ENCODE data around the gene TRAF3IP1.
"Not testable (repeated sequence)": the region's sequence is repeated elsewhere in the genome, so short reads cannot be mapped to it uniquely, and the experiment has no call there.

Gene TRAF3IP1

GRCh38 chr2:238382381-238382781, 62.1 kb downstream of the TRAF3IP1 start:
- DNase-seq, result no peak

DNA sequence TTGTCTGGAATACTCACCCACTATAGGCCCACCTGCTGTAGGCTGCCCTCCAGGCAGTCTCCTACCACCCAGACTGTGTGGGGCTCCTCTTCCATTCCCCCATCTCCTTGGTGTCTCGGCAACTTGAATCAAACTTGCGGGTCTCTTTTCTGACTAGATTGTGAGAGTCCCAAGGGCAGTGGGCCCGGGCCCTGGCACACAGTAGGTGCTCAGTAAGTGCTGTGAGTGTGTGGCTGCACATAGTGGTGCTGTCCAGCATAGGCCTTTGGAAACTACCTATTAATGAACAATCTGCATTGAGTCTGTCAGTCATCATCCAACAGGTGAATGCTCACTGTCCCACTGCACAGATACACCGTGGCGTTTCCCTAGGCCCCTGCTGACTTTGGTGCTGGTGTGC, 62.8 kb downstream of the TRAF3IP1 start:
- no peak for DNase-seq

- no peak for DNase-seq
Observed at GRCh38 chr2:238383743-238384380, 63.5 kb downstream of the TRAF3IP1 start.

DNA sequence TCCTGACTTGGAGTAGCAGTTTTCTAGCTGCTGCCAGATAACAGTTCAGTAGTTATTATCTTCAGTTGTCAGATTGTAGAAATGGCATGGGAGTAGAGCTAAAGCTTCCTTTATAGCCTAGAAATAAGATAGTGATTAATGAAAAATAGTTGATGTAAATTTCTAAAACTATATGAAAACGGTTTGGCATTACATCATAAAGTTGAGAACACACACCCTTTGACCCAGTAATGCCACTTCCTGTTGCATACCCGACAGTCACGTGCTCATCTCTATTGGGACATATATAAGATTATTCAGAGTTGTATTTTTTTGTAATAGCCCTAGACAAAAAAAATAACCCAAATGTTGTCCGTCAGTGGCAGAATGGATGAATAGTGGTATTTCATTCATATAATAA, 67.0 kb downstream of the TRAF3IP1 start:
- no peak for DNase-seq

DNA sequence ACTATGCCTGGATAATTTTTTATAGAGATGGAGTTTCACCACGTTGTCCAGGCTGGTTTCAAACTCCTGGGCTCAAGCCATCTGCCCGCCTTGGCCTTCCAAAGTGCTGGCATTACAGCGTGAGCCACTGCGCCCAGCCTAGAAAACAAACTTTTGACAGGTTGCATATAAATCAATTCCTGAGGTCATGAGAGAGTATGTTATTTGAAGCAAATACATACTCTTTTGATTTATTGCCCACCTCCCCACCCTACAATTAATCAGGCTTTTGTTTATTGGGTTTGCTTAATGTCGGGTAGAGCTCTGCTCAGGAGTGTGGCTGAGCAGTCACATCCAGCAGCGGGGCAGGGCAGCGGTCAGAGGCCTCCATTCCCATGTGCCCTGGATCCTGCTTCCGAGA, 68.5 kb downstream of the TRAF3IP1 start:
- no peak for DNase-seq

- DNase-seq, result no peak
Observed at GRCh38 chr2:238389988-238390589, 69.8 kb downstream of the TRAF3IP1 start.

GRCh38 chr2:238391042-238391689, 70.8 kb downstream of the TRAF3IP1 start:
- DNase-seq, result no peak

DNA sequence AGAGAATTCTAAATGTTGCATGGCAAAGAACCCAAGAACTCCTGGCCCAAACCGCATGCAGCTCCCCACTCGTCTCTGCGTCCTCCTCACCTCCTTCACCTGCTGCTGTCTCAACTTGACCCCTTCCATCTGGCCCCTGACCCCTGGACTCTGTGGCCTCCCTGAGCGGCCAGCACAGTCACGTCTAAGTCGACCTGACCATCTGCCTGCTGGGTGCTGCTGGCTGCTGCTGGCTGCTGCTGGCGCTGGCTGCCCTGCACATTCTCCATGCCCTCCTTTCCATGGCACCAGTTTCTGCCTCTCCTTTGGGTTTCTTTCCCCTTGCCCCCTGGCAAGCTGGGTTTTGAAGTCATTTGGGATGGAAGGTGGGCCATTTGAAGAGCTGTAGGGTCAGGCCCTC, 76.3 kb downstream of the TRAF3IP1 start:
- no peak for DNase-seq

DNA sequence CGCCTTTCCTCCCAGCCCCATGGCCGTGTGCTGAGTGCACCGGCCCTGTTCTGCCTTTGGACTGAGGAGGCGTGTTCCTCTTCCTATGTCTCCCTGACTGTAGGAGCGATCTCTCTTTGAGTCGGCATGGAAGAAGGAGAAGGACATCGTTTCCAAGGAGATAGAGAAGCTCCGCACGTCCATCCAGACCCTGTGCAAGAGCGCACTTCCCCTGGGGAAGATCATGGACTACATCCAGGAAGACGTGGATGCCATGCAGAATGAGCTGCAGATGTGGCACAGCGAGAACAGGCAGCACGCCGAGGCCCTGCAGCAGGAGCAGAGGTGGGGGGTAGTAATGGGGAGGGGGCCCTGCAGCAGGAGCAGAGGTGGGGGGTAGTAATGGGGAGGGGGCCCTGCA, 77.0 kb downstream of the TRAF3IP1 start:
- no peak for DNase-seq

GRCh38 chr2:238398577-238398976, 78.3 kb downstream of the TRAF3IP1 start:
- DNase-seq, result no peak

GRCh38 chr2:238399094-238399493, 78.8 kb downstream of the TRAF3IP1 start:
- DNase-seq, result no peak

GRCh38 chr2:238401551-238401950, 81.2 kb downstream of the TRAF3IP1 start:
- DNase-seq, result no peak

GRCh38 chr2:238403632-238404405, 83.5 kb downstream of the TRAF3IP1 start:
- DNase-seq, result no peak

DNA sequence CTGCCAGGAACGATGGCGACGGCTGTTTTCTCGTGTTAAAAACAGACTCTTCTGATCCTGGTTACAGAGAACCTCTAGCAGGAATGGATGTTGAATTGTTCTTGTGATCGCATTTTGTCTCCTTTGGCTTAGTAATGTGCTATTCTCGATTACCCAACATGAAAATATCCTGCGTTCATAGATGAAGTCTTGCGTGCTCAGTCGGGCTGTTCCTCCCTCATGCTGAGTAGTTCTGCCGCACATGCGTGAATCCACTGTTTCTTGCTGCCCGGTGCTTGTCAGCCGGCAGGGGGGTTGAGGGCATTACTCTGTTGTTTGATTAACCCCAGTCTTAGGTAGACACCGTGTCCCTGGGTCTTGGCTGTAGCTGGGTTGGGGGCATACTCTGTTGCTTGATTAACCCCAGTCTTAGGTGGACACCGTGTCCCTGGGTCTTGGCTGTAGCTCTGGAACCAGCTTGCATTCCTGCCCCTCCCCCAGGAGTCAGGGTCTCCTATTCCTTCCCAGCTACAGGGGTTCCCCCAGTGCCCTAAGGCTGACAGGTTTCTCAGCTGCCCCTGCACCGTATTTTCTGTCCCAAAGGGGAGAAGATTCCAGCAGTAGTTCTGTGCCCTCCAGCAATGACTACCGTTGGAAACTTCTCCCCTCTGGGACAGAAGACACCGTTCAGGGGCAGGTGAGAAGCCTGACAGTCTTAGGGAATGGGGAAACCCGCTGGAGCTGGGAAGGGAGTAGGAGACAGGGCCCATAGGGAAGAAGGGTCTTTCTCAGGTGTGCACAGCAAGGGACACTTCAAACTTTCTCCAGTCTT, 84.3 kb downstream of the TRAF3IP1 start:
- DNase-seq, result no peak

GRCh38 chr2:238405217-238405555, 84.9 kb downstream of the TRAF3IP1 start:
- not testable (repeated sequence) for DNase-seq

DNA sequence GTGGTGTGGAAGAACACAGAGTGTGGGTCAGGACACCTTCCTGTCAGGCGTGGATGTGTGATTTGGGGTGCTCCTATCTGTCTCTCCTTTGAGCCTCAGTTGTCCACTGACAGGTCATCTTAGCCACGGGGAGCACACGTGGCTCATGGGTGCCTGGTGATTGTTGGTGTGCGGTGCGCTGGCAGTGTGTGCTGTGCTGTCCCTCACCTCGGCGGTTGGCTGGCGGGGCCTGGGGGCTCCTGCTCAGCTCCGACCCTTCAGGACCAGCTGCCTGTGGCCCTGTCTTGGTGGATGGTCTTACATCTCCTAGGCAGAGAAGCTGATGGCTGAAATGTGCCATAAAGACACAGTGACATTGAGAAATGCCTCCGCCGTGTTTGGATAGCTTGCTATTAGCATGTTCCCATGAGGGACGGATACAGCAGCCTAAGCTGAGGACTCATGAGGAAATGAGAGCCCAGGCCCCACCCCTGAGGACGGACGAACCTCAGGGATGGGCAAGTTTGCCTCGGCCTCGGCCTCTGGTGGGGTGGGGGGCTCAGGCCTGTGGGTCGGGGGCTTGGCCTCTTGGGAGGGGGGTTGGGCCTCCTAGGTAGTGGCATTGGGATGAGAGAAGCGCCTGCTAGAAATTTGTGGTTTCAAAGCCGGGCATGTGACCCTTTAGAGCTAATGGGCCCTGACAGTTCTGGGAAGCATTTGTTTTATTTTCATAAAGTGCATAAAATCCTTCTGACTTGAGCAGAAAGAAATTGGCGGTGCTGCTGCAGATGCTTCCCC, 86.1 kb downstream of the TRAF3IP1 start:
- no peak for DNase-seq

DNA sequence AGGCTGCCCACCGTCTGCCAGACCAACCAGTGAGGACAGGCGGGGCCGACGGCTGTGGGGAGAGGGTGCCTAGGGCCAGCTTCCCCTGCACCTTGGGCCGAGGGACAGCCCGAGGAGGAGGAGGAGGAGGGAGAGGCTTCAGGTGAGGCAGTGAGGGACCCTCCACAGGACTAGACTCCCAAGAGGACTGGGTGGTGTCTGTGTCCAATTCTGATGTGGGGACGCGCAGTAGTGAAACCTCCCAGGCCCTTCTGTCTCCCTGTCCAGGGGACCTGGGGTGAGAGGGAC, 86.6 kb downstream of the TRAF3IP1 start:
- DNase-seq, result no peak

DNA sequence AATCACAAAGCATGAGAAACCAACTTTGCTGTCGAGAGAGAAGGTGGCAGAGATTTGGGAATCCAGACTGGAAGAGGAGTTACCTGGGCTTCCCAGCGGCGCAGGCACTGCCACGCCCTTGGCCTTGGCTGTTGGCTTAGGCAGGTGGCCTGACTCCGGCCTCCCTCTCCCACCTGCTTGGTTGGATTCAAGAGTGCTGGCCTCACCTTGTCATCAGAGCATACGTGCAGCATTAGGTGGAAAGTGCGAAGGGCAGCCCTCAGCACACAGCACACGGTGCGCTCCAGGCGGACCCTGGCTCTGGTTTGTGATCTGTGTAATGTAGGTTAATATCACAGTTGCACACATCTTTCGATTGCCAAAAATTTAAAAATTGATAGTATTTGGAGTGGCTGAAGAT, 87.2 kb downstream of the TRAF3IP1 start:
- no peak for DNase-seq

- DNase-seq, result no peak
Observed at GRCh38 chr2:238408615-238409340, 88.5 kb downstream of the TRAF3IP1 start.

DNA sequence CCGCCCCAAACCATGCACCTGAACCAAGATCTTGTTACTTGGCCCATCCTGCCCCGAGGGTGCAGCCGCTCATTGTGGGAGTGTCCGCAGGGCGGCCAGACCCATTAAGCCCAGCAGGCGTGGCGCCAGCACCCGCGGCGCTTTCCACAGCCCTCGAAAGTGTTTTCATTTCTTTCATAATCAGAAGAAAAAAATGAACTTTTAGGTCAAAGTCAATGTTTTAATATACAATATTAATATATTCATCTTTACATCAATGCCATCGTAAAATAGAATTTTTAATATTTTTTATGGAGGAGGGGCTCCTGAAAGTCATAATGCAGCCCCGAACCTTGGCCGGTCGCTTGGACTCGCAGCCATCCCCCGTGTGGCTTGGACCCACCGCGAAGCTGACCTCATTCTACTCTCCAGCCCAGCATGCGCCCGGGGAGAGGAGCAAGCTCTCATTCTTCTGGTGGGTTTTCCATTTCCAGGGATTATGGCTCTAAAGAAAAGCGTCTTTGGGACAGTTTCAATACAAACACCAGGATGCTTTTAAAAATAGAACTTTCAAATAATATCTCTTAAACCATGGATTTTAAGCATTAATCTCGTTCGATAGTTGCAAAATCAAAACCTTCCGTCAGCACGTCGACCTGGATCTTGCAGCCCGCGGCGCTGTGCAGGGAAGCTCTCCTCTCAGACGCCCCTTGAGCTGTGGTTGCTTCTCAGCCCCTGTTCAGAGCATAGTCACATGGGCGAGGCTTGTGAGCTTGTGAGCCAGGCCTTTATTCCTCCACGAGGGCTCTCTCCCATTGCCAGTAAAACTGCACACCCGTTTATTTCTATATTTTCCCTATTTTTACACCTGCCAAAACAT, 89.3 kb downstream of the TRAF3IP1 start:
- DNase-seq, result no peak
